ENCODE measurements around the gene THRB. TPM values are rescaled to one million over a fixed set of nuclear protein-coding genes. Genes with fewer than 3 reads are reported as not detected.
"Not testable (repeated sequence)": the region's sequence is repeated elsewhere in the genome, so short reads cannot be mapped to it uniquely, and the experiment has no call there.

The THRB gene
- total RNA-seq, 2 experiments from 2014 or later = not detected

DNA sequence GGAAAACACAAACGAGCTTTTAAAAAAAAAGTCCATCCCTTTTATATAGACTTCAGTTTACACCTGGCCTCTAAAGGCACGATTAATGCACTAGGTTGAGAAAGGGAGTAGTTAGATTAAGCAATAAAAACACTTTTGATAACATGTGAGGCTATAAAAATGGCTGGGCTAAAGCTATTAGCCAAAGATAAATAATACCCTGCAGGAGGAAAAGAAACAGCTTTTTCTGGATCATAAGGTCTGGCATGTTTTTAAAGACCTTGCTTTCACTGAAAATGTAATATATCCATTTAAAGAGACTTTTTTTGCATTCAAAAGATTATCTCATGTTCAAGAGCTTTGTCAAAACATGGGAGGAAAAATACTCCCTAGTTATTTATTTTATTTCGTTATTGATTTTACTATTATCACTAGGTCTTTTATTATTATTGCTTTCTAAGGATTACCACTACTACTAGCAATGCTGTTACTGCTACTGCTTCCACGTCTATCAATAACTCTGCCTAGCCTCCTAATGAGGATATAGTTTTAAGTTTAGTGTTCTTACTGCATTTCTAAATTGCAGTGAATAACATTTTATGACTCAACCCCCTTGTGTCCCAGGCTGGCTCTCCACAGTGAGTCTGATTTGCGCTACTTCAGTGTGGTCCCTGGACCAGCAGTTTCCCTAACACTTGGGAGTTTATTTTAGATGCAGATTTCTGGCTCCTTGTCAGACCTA is 93.4 kb downstream of the THRB start:
- H3K4me3 Mint-ChIP-seq = no peak overlapping the region
- no peak overlapping the region for H3K27ac Mint-ChIP-seq
- POLR2A ChIA-PET = no interaction called here
- H3K36me3 Mint-ChIP-seq = no peaks in the 10 kb centered on the region
- DNase-seq = no peak
- CTCF ChIA-PET = no interaction called here
- intact Hi-C loops (cut with micrococcal nuclease) = no loop called here
- peaks cover 3% of the 10 kb centered on the region for H3K9me3 Mint-ChIP-seq
- no peaks in the 10 kb centered on the region for H3K4me1 Mint-ChIP-seq (ENCODE audit: low read depth)
- no peaks in the 10 kb centered on the region for H3K27me3 Mint-ChIP-seq

GRCh38 chr3:24400450-24400849 is 94.2 kb downstream of the THRB start:
- H3K27me3 Mint-ChIP-seq = no peaks in the 10 kb centered on the region
- ChIA-PET CTCF (no interaction called here), POLR2A (no interaction called here)
- H3K4me3 Mint-ChIP-seq = no peak overlapping the region
- no peaks in the 10 kb centered on the region for H3K36me3 Mint-ChIP-seq
- no peak overlapping the region for H3K27ac Mint-ChIP-seq
- peaks cover 3% of the 10 kb centered on the region for H3K9me3 Mint-ChIP-seq
- intact Hi-C loops (cut with micrococcal nuclease) = no loop called here
- no peaks in the 10 kb centered on the region for H3K4me1 Mint-ChIP-seq (ENCODE audit: low read depth)
- no peak for DNase-seq

DNA sequence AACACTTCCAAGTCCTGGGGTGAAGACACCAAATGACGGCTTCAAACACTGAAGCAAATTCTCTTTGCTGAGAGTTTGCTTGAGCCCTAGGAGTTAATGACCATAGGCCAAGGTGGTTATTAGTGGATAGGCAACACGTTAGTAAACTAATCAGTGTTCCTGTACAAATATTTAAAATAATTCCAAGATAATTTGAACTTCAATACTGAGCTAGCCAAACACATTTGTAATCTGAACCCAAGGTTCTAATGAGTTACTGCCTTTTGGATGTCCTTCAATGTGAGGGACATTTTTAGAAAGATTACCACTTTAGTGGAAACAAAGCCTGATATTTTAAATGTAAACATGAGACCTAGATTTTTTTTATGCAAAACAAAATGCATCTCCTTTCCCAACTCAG is 94.6 kb downstream of the THRB start:
- no peaks in the 10 kb centered on the region for H3K4me1 Mint-ChIP-seq (ENCODE audit: low read depth)
- peaks cover 3% of the 10 kb centered on the region for H3K9me3 Mint-ChIP-seq
- no peak overlapping the region for H3K4me3 Mint-ChIP-seq
- intact Hi-C loops (cut with micrococcal nuclease) = no loop called here
- no peak for DNase-seq
- ChIA-PET POLR2A (no interaction called here), CTCF (no interaction called here)
- no peaks in the 10 kb centered on the region for H3K36me3 Mint-ChIP-seq
- no peaks in the 10 kb centered on the region for H3K27me3 Mint-ChIP-seq
- no peak overlapping the region for H3K27ac Mint-ChIP-seq

- Mint-ChIP-seq H3K4me1 (ENCODE audit: low read depth) (no peaks in the 10 kb centered on the region), H3K9me3 (peaks cover 3% of the 10 kb centered on the region), H3K27ac (no peak overlapping the region), H3K4me3 (no peak overlapping the region), H3K36me3 (no peaks in the 10 kb centered on the region), H3K27me3 (no peaks in the 10 kb centered on the region)
- intact Hi-C loops (cut with micrococcal nuclease) = no loop called here
- DNase-seq = no peak
- CTCF ChIA-PET = no interaction called here
- POLR2A ChIA-PET = no interaction called here
These were observed 95.0 kb downstream of the THRB start for GRCh38 chr3:24399614-24400013.

DNA sequence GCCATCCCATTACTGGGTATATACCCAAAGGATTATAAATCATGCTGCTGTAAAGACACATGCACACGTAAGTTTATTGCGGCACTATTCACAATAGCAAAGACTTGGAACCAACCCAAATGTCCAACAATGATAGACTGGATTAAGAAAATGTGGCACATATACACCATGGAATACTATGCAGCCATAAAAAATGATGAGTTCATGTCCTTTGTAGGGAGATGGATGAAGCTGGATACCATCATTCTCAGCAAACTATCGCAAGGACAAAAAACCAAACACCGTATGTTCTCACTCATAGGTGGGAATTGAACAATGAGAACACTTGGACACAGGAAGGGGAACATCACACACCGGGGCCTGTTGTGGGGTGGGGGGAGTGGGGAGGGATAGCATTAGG is 95.9 kb downstream of the THRB start:
- H3K36me3 Mint-ChIP-seq; H3K27ac Mint-ChIP-seq; POLR2A ChIA-PET; H3K9me3 Mint-ChIP-seq; H3K4me3 Mint-ChIP-seq; DNase-seq; intact Hi-C loops (cut with micrococcal nuclease); H3K4me1 Mint-ChIP-seq (ENCODE audit: low read depth); H3K27me3 Mint-ChIP-seq; CTCF ChIA-PET: not testable (repeated sequence)

- Mint-ChIP-seq H3K36me3 (no peaks in the 10 kb centered on the region), H3K4me3 (no peak overlapping the region), H3K4me1 (ENCODE audit: low read depth) (no peaks in the 10 kb centered on the region), H3K27ac (no peak overlapping the region), H3K9me3 (peaks cover 3% of the 10 kb centered on the region), H3K27me3 (no peaks in the 10 kb centered on the region)
- POLR2A ChIA-PET = no interaction called here
- DNase-seq = no peak
- CTCF ChIA-PET = no interaction called here
- intact Hi-C loops (cut with micrococcal nuclease) = no loop called here
These were observed 98.3 kb downstream of the THRB start for GRCh38 chr3:24396338-24396737.

DNA sequence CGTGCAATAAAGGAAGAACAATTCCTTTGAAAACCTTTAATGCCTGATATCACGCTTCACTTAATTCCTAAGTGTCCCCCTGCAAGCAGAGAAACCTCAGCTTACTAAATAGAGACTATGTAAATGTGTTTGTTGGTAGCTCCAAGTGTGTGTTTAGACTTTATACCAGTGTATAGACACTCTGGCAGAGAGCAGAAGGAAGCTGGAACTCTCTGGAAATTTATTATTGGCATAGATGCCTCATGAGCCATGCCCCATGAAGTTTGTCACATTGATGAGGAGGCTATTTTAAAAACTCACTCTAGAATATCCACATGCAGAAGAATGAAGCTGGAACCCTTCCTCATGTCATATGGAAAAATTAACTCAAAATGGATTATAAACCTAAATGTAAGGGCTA is 99.9 kb downstream of the THRB start:
- H3K9me3 Mint-ChIP-seq = peaks cover 3% of the 10 kb centered on the region
- no peaks in the 10 kb centered on the region for H3K4me1 Mint-ChIP-seq (ENCODE audit: low read depth)
- H3K4me3 Mint-ChIP-seq = no peak overlapping the region
- H3K27me3 Mint-ChIP-seq = no peaks in the 10 kb centered on the region
- ChIA-PET CTCF (no interaction called here), POLR2A (no interaction called here)
- no peak overlapping the region for H3K27ac Mint-ChIP-seq
- intact Hi-C loops (cut with micrococcal nuclease) = no loop called here
- DNase-seq = no peak
- no peaks in the 10 kb centered on the region for H3K36me3 Mint-ChIP-seq

- Mint-ChIP-seq H3K36me3 (no peaks in the 10 kb centered on the region), H3K9me3 (peaks cover 3% of the 10 kb centered on the region), H3K27ac (no peak overlapping the region), H3K4me1 (ENCODE audit: low read depth) (no peaks in the 10 kb centered on the region), H3K27me3 (no peaks in the 10 kb centered on the region), H3K4me3 (no peak overlapping the region)
- no peak for DNase-seq
- ChIA-PET POLR2A (no interaction called here), CTCF (no interaction called here)
- intact Hi-C loops (cut with micrococcal nuclease) = no loop called here
These were observed 101.3 kb downstream of the THRB start for GRCh38 chr3:24393316-24393715.

DNA sequence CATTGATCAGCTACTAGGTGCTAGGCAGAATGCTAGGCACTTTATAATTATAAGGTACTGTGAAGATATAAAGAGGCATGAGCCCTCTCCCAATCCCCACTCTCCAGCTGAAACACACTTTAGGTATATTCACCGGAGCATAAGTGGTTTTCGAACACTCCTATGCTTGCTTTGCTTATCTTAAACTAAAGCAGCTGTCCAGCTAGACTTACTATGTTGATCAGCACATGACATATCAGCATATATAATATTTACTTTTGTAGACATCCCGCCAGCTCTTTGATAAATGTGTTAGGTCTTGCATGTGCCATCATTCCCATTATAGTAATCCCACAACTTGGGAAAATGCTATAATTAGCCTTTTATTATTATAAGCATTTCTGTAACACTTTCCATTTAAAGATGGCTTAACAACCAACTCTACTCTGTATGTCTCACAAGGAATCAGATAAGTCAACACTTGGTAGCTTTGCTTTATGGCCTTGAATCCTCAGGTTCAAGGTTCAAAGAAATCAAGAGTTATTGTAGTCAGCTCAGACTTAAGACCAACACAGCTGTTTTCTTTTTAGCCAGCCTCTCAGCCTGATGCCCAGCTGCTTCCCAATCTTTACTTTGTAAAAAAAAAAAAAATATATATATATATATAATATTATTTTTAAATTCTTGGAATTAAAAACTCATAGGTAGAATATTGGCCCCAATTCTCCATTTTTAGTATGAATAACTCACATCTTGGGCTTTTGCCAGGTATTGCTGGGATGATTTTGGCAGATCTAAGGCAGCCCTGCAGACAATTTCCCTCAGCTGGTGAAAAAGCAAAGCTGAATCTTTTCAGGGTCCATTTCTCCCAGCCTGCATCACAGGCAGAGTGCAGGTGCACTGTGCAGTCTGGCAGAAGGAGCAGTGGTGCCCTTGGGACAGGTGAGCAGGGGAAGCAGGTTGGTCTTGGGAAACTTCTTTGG is 104.2 kb downstream of the THRB start:
- intact Hi-C loops (cut with micrococcal nuclease) = no loop called here
- H3K4me1 Mint-ChIP-seq (ENCODE audit: low read depth) = no peaks in the 10 kb centered on the region
- POLR2A ChIA-PET = no interaction called here
- no peak for DNase-seq
- no peaks in the 10 kb centered on the region for H3K9me3 Mint-ChIP-seq
- H3K27ac Mint-ChIP-seq = no peak overlapping the region
- no peak overlapping the region for H3K4me3 Mint-ChIP-seq
- H3K36me3 Mint-ChIP-seq = no peaks in the 10 kb centered on the region
- CTCF ChIA-PET = no interaction called here
- H3K27me3 Mint-ChIP-seq = no peaks in the 10 kb centered on the region

- H3K36me3 Mint-ChIP-seq = no peaks in the 10 kb centered on the region
- no peaks in the 10 kb centered on the region for H3K4me1 Mint-ChIP-seq (ENCODE audit: low read depth)
- H3K4me3 Mint-ChIP-seq = no peak overlapping the region
- H3K27ac Mint-ChIP-seq = no peak overlapping the region
- intact Hi-C loops (cut with micrococcal nuclease) = no loop called here
- no peaks in the 10 kb centered on the region for H3K27me3 Mint-ChIP-seq
- CTCF ChIA-PET = no interaction called here
- POLR2A ChIA-PET = no interaction called here
- no peaks in the 10 kb centered on the region for H3K9me3 Mint-ChIP-seq
- DNase-seq = no peak
These were observed 105.3 kb downstream of the THRB start for GRCh38 chr3:24389108-24390090.

GRCh38 chr3:24388611-24389010 is 106.0 kb downstream of the THRB start:
- ChIA-PET CTCF (no interaction called here), POLR2A (no interaction called here)
- Mint-ChIP-seq H3K36me3 (no peaks in the 10 kb centered on the region), H3K9me3 (no peaks in the 10 kb centered on the region), H3K27ac (no peak overlapping the region), H3K4me1 (ENCODE audit: low read depth) (no peaks in the 10 kb centered on the region), H3K4me3 (no peak overlapping the region), H3K27me3 (no peaks in the 10 kb centered on the region)
- intact Hi-C loops (cut with micrococcal nuclease) = no loop called here
- DNase-seq = no peak

- no peaks in the 10 kb centered on the region for H3K36me3 Mint-ChIP-seq
These were observed 106.5 kb downstream of the THRB start for GRCh38 chr3:24388159-24388558.

More at GRCh38 chr3:24388159-24388558, 106.5 kb downstream of the THRB start:
- H3K4me1 Mint-ChIP-seq (ENCODE audit: low read depth) = no peaks in the 10 kb centered on the region
- ChIA-PET CTCF (no interaction called here), POLR2A (no interaction called here)
- intact Hi-C loops (cut with micrococcal nuclease) = no loop called here
- DNase-seq = no peak
- no peak overlapping the region for H3K27ac Mint-ChIP-seq
- H3K27me3 Mint-ChIP-seq = no peaks in the 10 kb centered on the region
- no peaks in the 10 kb centered on the region for H3K9me3 Mint-ChIP-seq
- H3K4me3 Mint-ChIP-seq = no peak overlapping the region
